Osteocyte (in vitro differentiated cells): ENCODE measurements around the gene SACM1L. TPM values are rescaled to one million over a fixed set of nuclear protein-coding genes. Genes with fewer than 3 reads are reported as not detected.
A peak's percentile ranks its signal among the peaks of the same experiment; 100 is the strongest.

Experiments
- DNase-seq: peaks from one replicate; pipeline ENCODE4 v3.0.0; 2021; ENCODE audit warnings: mixed read lengths; ENCODE audit not compliant: unreplicated experiment; ENCODE audit errors: extremely low spot score
- H3K27ac Mint-ChIP-seq: one replicate; pipeline ENCODE4 v1.8.0; 2021; ENCODE audit warnings: mild to moderate bottlenecking, mixed read lengths; ENCODE audit not compliant: unreplicated experiment
- H3K27me3 Mint-ChIP-seq: one replicate; pipeline ENCODE4 v1.8.0; 2021; ENCODE audit warnings: mixed read lengths; ENCODE audit not compliant: unreplicated experiment
- H3K36me3 Mint-ChIP-seq: one replicate; pipeline ENCODE4 v1.8.0; 2021; ENCODE audit warnings: mixed read lengths; ENCODE audit not compliant: unreplicated experiment
- H3K4me1 Mint-ChIP-seq: one replicate; pipeline ENCODE4 v1.8.0; 2021; ENCODE audit warnings: mixed read lengths; ENCODE audit not compliant: unreplicated experiment
- H3K4me3 Mint-ChIP-seq: one replicate; pipeline ENCODE4 v1.8.0; 2021; ENCODE audit warnings: mild to moderate bottlenecking, moderate library complexity, mixed read lengths; ENCODE audit not compliant: unreplicated experiment
- H3K9me3 Mint-ChIP-seq: one replicate; pipeline ENCODE4 v1.8.0; 2021; ENCODE audit warnings: mixed read lengths; ENCODE audit not compliant: unreplicated experiment
- CTCF ChIP-seq: fragments of 200-600 bp; sonication (generic); IDR thresholded peaks from 2 replicates; pipeline ENCODE4 v1.5.0; 2021; ENCODE audit warnings: antibody characterized with exemption, mild to moderate bottlenecking, moderate library complexity
- total RNA-seq: library from RNA; stranded (reverse); gene quantifications from 2 replicates; pipeline ENCODE4 v1.2.1, GENCODE V29; 2021

Gene SACM1L
- total RNA-seq, 1 donor from 2014 or later: 38.3 TPM

DNA sequence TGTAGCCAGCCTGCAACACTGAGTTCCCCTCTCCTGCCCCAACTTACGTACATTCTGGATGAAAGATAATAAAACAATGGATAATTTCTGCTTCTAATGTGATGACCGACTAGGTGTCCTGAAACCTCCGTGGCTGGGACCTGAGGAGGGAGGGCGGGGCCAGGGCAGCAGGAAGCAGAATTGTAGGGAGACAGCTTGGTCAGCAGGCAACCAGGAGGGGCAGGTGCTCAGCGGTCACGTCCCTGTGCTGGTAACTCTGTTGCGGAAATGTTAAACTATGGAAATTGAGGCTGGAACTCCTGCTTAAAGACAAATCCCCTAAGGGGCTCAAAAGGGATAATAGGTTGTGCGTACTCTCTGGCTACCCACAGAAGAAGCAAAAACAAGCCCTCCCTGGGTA lies 76.8 kb downstream of the SACM1L start:
- DNase-seq: peak; percentile 65
- Mint-ChIP-seq H3K27ac (no peak overlapping the region), H3K27me3 (peaks cover 55% of the 10 kb centered on the region), H3K4me1 (peaks cover 10% of the 10 kb centered on the region), H3K36me3 (no peaks in the 10 kb centered on the region), H3K9me3 (peaks cover 16% of the 10 kb centered on the region), H3K4me3 (no peak overlapping the region)
- no peak for TF ChIP-seq CTCF

- peaks cover 74% of the 10 kb centered on the region for H3K27me3 Mint-ChIP-seq
Measured at GRCh38 chr3:45771166-45771775, 82.1 kb downstream of the SACM1L start.

DNA sequence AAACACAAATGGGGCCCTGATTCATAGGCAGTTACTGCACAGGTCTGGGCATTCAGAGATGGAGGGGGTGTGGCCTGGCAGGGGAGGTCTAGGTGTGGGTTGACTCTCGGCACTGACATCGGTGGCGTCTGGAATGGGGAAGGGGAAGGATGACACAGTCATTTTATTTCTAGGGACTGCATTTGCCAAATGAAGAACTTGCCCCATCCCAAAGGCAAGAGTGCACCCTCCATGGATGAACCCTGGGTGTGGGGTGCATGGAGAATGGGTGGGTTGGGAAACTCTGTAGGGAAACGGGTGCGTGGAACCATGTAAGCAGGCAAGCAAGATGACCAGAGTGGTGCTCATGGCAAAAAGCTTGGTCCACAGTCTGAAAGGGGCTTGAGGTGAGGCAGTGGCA lies 82.6 kb downstream of the SACM1L start:
- Mint-ChIP-seq H3K4me1 (no peaks in the 10 kb centered on the region), H3K4me3 (no peak overlapping the region)

More at GRCh38 chr3:45771166-45771775, 82.1 kb downstream of the SACM1L start:
- TF ChIP-seq CTCF: no peak
- no peak overlapping the region for H3K27ac Mint-ChIP-seq
- no peaks in the 10 kb centered on the region for H3K36me3 Mint-ChIP-seq
- DNase-seq: peak; percentile 60
- H3K4me1 Mint-ChIP-seq: no peaks in the 10 kb centered on the region
- H3K4me3 Mint-ChIP-seq: no peak overlapping the region
- H3K9me3 Mint-ChIP-seq: peaks cover 16% of the 10 kb centered on the region

GRCh38 chr3:45772341-45773035 lies 83.3 kb downstream of the SACM1L start:
- peaks cover 5% of the 10 kb centered on the region for H3K9me3 Mint-ChIP-seq
- peaks cover 68% of the 10 kb centered on the region for H3K27me3 Mint-ChIP-seq
- TF ChIP-seq CTCF: no peak
- no peak overlapping the region for H3K27ac Mint-ChIP-seq
- H3K36me3 Mint-ChIP-seq: no peaks in the 10 kb centered on the region
- peak; percentile 73 for DNase-seq
- H3K4me3 Mint-ChIP-seq: no peak overlapping the region
- no peaks in the 10 kb centered on the region for H3K4me1 Mint-ChIP-seq

More for the DNA sequence above, 82.6 kb downstream of the SACM1L start:
- H3K36me3 Mint-ChIP-seq: no peaks in the 10 kb centered on the region
- no peak for TF ChIP-seq CTCF
- H3K27me3 Mint-ChIP-seq: peaks cover 70% of the 10 kb centered on the region
- H3K27ac Mint-ChIP-seq: no peak overlapping the region
- peak; percentile 66 for DNase-seq
- peaks cover 12% of the 10 kb centered on the region for H3K9me3 Mint-ChIP-seq

GRCh38 chr3:45773072-45773471 lies 83.9 kb downstream of the SACM1L start:
- Mint-ChIP-seq H3K4me3 (no peak overlapping the region), H3K36me3 (no peaks in the 10 kb centered on the region), H3K9me3 (no peaks in the 10 kb centered on the region), H3K27ac (no peak overlapping the region), H3K4me1 (no peaks in the 10 kb centered on the region), H3K27me3 (peaks cover 66% of the 10 kb centered on the region)
- peak; percentile 23 for DNase-seq
- TF ChIP-seq CTCF: no peak
